ENCODE data around the gene MAPK6. TPM values are rescaled to one million over a fixed set of nuclear protein-coding genes. Genes with fewer than 3 reads are reported as not detected.

The MAPK6 gene
- total and polyA plus RNA-seq, 9 of the 15 experiments (the other 6 are each of a cell fraction or from before 2014, with no cell fraction given) = 28.5 to 97.1 (median 74.0) TPM

GRCh38 chr15:52011711-52012144 lies 7.3 kb upstream of the MAPK6 start (continued):
- TF ChIP-seq CBFA2T2 (conservative IDR thresholded peaks at IDR 0.05) (no peak), NCOA6 (IDR thresholded peaks at IDR 0.05) (no peak), ZNF518B (CRISPR knock-in tag; IDR thresholded peaks at IDR 0.05) (no peak), PURB (CRISPR knock-in tag; IDR thresholded peaks at IDR 0.05; ENCODE audit: low read depth) (no peak), FUS (optimal IDR thresholded peaks at IDR 0.05; ENCODE audit: low read depth, low read length) (no peak), ZNF124 (CRISPR knock-in tag; IDR thresholded peaks at IDR 0.05) (no peak), YY1 (IDR thresholded peaks at IDR 0.05; ENCODE audit: borderline replicate concordance in 1 of 3, control insufficient read depth in 1 of 3, extremely low read depth in 1 of 3, insufficient read depth in 3 of 3, insufficient read length in 1 of 3, insufficient replicate concordance in 2 of 3, low read depth in 1 of 3, low read length in 2 of 3) (peak in 1 of 3 experiments; percentile 57), HDAC3 (IDR thresholded peaks at IDR 0.05; ENCODE audit: borderline replicate concordance, partially characterized antibody) (no peak), NFIX (CRISPR knock-in tag; IDR thresholded peaks at IDR 0.05; ENCODE audit: low read depth) (no peak), TEAD2 (tag; IDR thresholded peaks at IDR 0.05) (no peak), NR2C2 (CRISPR knock-in tag; IDR thresholded peaks at IDR 0.05) (no peak), NR2C2 (tag; IDR thresholded peaks at IDR 0.05) (no peak), ZNF280A (IDR thresholded peaks at IDR 0.05; ENCODE audit: low read depth, partially characterized antibody) (no peak)

All from K562 (cell line).